Sigmoid colon (tissue), 4 donors: ENCODE measurements around the gene OTOF.

Experiments used
- POLR2AphosphoS5 ChIP-seq, 4 donors: sonication (generic); formaldehyde crosslinking; IDR thresholded peaks; one replicate each; pipeline ENCODE4 v1.6.1; 2017; ENCODE audit warnings: antibody characterized with exemption in 4 of 4
- TF ChIP-seq, protein P1 (sequence below), 4 experiments: fragments of 450-650 bp in 3 of 4; fragments of 200-600 bp in 1 of 4; IDR thresholded peaks; one replicate each; pipeline ENCODE4 v1.5.1; 2016 to 2019; ENCODE audit warnings: antibody characterized with exemption in 4 of 4, mild to moderate bottlenecking in 3 of 4, moderate library complexity in 2 of 4

DNA sequence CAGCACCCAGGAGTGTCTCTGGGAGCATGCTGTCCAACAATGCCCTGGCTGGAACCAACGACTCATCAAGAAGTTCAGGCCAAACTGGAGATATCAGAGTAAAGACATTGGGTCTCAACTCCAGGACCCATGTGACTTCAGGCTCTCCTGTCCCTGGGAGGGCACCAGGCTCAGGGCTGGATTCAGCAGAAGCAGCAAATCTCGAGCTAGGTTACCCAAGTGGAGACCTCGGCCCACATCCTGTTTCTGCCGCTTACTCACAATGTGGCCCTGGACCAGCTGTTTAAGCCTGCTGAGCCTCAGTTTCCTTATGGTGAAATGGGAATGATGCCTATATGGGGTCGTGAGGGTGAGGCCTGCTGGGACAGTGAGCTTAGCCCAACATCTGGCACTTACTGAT is 9.3 kb upstream of the OTOF start:
- no peak for TF ChIP-seq POLR2AphosphoS5 (IDR thresholded peaks at IDR 0.05)
- TF ChIP-seq, protein P1, sequence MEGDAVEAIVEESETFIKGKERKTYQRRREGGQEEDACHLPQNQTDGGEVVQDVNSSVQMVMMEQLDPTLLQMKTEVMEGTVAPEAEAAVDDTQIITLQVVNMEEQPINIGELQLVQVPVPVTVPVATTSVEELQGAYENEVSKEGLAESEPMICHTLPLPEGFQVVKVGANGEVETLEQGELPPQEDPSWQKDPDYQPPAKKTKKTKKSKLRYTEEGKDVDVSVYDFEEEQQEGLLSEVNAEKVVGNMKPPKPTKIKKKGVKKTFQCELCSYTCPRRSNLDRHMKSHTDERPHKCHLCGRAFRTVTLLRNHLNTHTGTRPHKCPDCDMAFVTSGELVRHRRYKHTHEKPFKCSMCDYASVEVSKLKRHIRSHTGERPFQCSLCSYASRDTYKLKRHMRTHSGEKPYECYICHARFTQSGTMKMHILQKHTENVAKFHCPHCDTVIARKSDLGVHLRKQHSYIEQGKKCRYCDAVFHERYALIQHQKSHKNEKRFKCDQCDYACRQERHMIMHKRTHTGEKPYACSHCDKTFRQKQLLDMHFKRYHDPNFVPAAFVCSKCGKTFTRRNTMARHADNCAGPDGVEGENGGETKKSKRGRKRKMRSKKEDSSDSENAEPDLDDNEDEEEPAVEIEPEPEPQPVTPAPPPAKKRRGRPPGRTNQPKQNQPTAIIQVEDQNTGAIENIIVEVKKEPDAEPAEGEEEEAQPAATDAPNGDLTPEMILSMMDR (IDR thresholded peaks at IDR 0.05): no peak
